K562 (cell line): Measurements from ENCODE around the gene CNN3. TPM values are rescaled to one million over a fixed set of nuclear protein-coding genes. Genes with fewer than 3 reads are reported as not detected.

Source experiments
- ATAC-seq: fragments of 200-7000 bp; cut with Tn5 transposase; 3 replicates; pipeline ENCODE4 v1.9.1; 2020; ENCODE audit warnings: moderate library complexity
- BruUV-seq: library from RNA; stranded (reverse); fragments of 400-500 nt; replicated peaks from 2 replicates; lab custom pipeline; 2021; lab: Mats Ljungman, UMichigan
- CTCF ChIA-PET: fragments of 300-600 bp; formaldehyde crosslinking; extraction: SDS; loops from one replicate; lab custom pipeline; 2021; ENCODE audit warnings: low intra/inter-chr PET ratio; lab: Yijun Ruan, JAX
- POLR2A ChIA-PET: fragments of 300-600, 350-650 bp; sonication (Branson Sonifier 250); formaldehyde crosslinking; extraction: SDS; loops from one replicate; lab custom pipeline; 2021; ENCODE audit warnings: antibody characterized with exemption, inconsistent platforms; lab: Yijun Ruan, JAX
- DNase-seq, 4 experiments: peaks; one replicate each; pipeline versions ENCODE4 v3.0.0 to v3.0.0-alpha.2; 2011 to 2018; ENCODE audit warnings: low spot score in 3 of 4, mixed read lengths in 3 of 4; ENCODE audit errors: extremely low read depth in 1 of 4
- FAIRE-seq: peaks from 2 replicates; lab custom pipeline; 2011; peaks lifted over from hg19 to GRCh38; lab: Jason Lieb, UNC
- H2AFZ ChIP-seq: 2 replicates; pipeline ENCODE4 v1.6.0; 2011; ENCODE audit warnings: low read depth, low read length, control low read depth, inconsistent platforms
- H3K27ac ChIP-seq: fragments of 200-600 bp; 3 replicates; pipeline ENCODE4 v1.8.0; 2011; ENCODE audit warnings: low read depth, mild to moderate bottlenecking, control low read depth, inconsistent platforms, low read length, moderate library complexity, mixed read lengths; ENCODE audit errors: extremely low read depth
- H3K27me3 ChIP-seq, 2 experiments: fragments of 300-600 bp in 1 of 2; 2 replicates in 1 of 2; 3 replicates in 1 of 2; pipeline versions ENCODE4 v1.6.0 to v1.8.0; 2011; ENCODE audit warnings: inconsistent platforms in 2 of 2, low read length in 2 of 2, mild to moderate bottlenecking in 1 of 2, mixed read lengths in 1 of 2, moderate library complexity in 1 of 2; ENCODE audit not compliant: control insufficient read depth in 2 of 2, insufficient read depth in 2 of 2
- H3K36me3 ChIP-seq: fragments of 300-600 bp; 3 replicates; pipeline ENCODE4 v1.8.0; 2011; ENCODE audit warnings: mild to moderate bottlenecking, low read length, inconsistent platforms; ENCODE audit not compliant: control insufficient read depth, insufficient read depth
- H3K4me1 ChIP-seq, 2 experiments: fragments of 200-600 bp in 1 of 2; replicated peaks in 1 of 2; 2 replicates in 1 of 2; 3 replicates in 1 of 2; pipeline versions ENCODE4 v1.5.1 to v1.8.0; 2011; ENCODE audit warnings: inconsistent platforms in 2 of 2, low read length in 2 of 2, mild to moderate bottlenecking in 1 of 2, mixed read lengths in 1 of 2, moderate library complexity in 1 of 2; ENCODE audit not compliant: control insufficient read depth in 2 of 2, insufficient read depth in 2 of 2
- H3K4me2 ChIP-seq: 2 replicates; pipeline ENCODE4 v1.6.1; 2011; ENCODE audit warnings: low read length, control low read depth, inconsistent platforms, mixed read lengths; ENCODE audit not compliant: insufficient read depth
- H3K4me3 ChIP-seq: fragments of 200-600 bp; sonication (generic), shearing (Covaris generic); 2 replicates; pipeline ENCODE4 v1.5.1; 2016; ENCODE audit warnings: control low read depth, inconsistent platforms
- H3K79me2 ChIP-seq: fragments of 200-600 bp; 3 replicates; pipeline ENCODE4 v1.8.0; 2011; ENCODE audit warnings: low read length, inconsistent platforms; ENCODE audit not compliant: control insufficient read depth, insufficient read depth
- H3K9ac ChIP-seq, 2 experiments: 2 replicates each; pipeline versions ENCODE4 v1.6.0 to v1.6.1; 2011; ENCODE audit warnings: low read depth in 2 of 2, low read length in 2 of 2, control low read depth in 1 of 2, inconsistent platforms in 1 of 2, mild to moderate bottlenecking in 1 of 2, mixed read lengths in 1 of 2; ENCODE audit not compliant: insufficient read depth in 1 of 2
- H3K9me1 ChIP-seq: one replicate; pipeline ENCODE4 v1.6.0; 2011; ENCODE audit warnings: inconsistent platforms, mild to moderate bottlenecking, low read length, moderate library complexity; ENCODE audit not compliant: control insufficient read depth, insufficient read depth
- H3K9me3 ChIP-seq: replicated peaks from 2 replicates; pipeline ENCODE4 v1.5.1; 2011; ENCODE audit warnings: low read depth, low read length, inconsistent platforms; ENCODE audit not compliant: control insufficient read depth, insufficient read depth
- H4K20me1 ChIP-seq: replicated peaks from 2 replicates; pipeline ENCODE4 v1.6.1; 2011; ENCODE audit warnings: low read length, inconsistent platforms, mixed read lengths; ENCODE audit not compliant: control insufficient read depth, insufficient read depth
- ATF7 ChIP-seq: fragments of 450-650 bp; IDR thresholded peaks from 2 replicates; pipeline ENCODE4 v1.7.1; 2014; ENCODE audit warnings: mild to moderate bottlenecking, moderate library complexity
- ELF1 ChIP-seq: fragments of 200-800 bp; sonication (Bioruptor generic); IDR thresholded peaks from 2 replicates; pipeline ENCODE4 v1.6.1; 2016; ENCODE audit warnings: missing genetic modification characterization, missing compliant biosample characterization
- FOXO4 ChIP-seq: fragments of 450-650 bp; formaldehyde crosslinking; IDR thresholded peaks from 2 replicates; pipeline ENCODE4 v1.4.0; 2020; ENCODE audit warnings: mild to moderate bottlenecking, moderate library complexity
- HIVEP1 ChIP-seq: fragments of 250-450 bp; sonication (Bioruptor Pico); IDR thresholded peaks from 2 replicates; pipeline ENCODE4 v1.4.0; 2020; ENCODE audit warnings: mild to moderate bottlenecking
- KDM4B ChIP-seq, 2 experiments: fragments of 450-650 bp in 1 of 2; sonication (generic) in 1 of 2; IDR thresholded peaks; 2 replicates each; pipeline ENCODE4 v1.6.1; 2016 to 2017; ENCODE audit warnings: borderline replicate concordance in 2 of 2, antibody characterized with exemption in 1 of 2, low read depth in 1 of 2, mild to moderate bottlenecking in 1 of 2
- KHSRP ChIP-seq: fragments of 450-650 bp; IDR thresholded peaks from 2 replicates; pipeline ENCODE4 v1.6.1; 2017
- LARP7 ChIP-seq: fragments of 450-650 bp; IDR thresholded peaks from 2 replicates; pipeline ENCODE4 v1.6.1; 2016
- MITF ChIP-seq: IDR thresholded peaks from 2 replicates; pipeline ENCODE4 v1.6.1; 2014; ENCODE audit warnings: antibody characterized with exemption
- NFE2L1 ChIP-seq: fragments of 450-650 bp; IDR thresholded peaks from 2 replicates; pipeline ENCODE4 v1.6.1; 2016; ENCODE audit warnings: missing genetic modification characterization, low read depth, mild to moderate bottlenecking, missing compliant biosample characterization, moderate library complexity, borderline replicate concordance
- POLR2AphosphoS2 ChIP-seq: IDR thresholded peaks from 2 replicates; pipeline ENCODE4 v1.6.1; 2012; ENCODE audit warnings: low read length, improper control_type of control experiment
- PURB ChIP-seq: sonication (generic); formaldehyde crosslinking; IDR thresholded peaks from 2 replicates; pipeline ENCODE4 v1.9.0; 2021; ENCODE audit warnings: low read depth, mild to moderate bottlenecking, missing genetic modification reagents
- SIN3B ChIP-seq: fragments of 450-650 bp; IDR thresholded peaks from 2 replicates; pipeline ENCODE4 v1.6.1; 2017; ENCODE audit warnings: low read depth, mild to moderate bottlenecking, moderate library complexity
- SPI1 ChIP-seq: IDR thresholded peaks from 2 replicates; pipeline ENCODE4 v1.6.1; 2011; ENCODE audit warnings: low read depth, low read length, control low read depth, borderline replicate concordance
- ZC3H8 ChIP-seq: fragments of 450-650 bp; IDR thresholded peaks from 2 replicates; pipeline ENCODE4 v1.6.1; 2017
- ZFP30 ChIP-seq: fragments of 250-450 bp; sonication (Bioruptor Pico); IDR thresholded peaks from 2 replicates; pipeline ENCODE4 v1.8.0; 2022; ENCODE audit warnings: moderate library complexity, mild to moderate bottlenecking, inconsistent platforms, borderline replicate concordance
- WGBS: fragments of 100-300 bp; shearing (Covaris generic); methylation state at CpG from one replicate; pipeline ENCODE4 v1.1.6; 2016; ENCODE audit warnings: low coverage, mixed read lengths; ENCODE audit not compliant: insufficient coverage; ENCODE audit errors: missing lambda C conversion rate; 5-methylcytosine and 5-hydroxymethylcytosine counted together
- in situ Hi-C: fragments of 300-500 bp; cut with MboI; formaldehyde crosslinking; loops from 4 replicates; pipeline ENCODE4 v1.15.0; 2018; ENCODE audit warnings: inconsistent platforms, mixed read lengths
- intact Hi-C: fragments of 100-400 bp; cut with micrococcal nuclease; formaldehyde crosslinking; loops from 2 replicates; pipeline ENCODE4 v1.14.2; 2022
- polyA plus RNA-seq, 8 experiments: library from polyadenylated mRNA; depleted of rRNA in 4 of 8; stranded (reverse) in 5 of 8; unstranded in 3 of 8; fragments of >200 nt; fragmentation: Nextera tagmentation in 2 of 8; fragmentation: Illumina TruSeq in 1 of 8; extraction: Ambion mirVana in 2 of 8; extraction: Trizol in 1 of 8; gene quantifications; 2 replicates each; pipeline versions ENCODE4 v1.2.1 to v1.2.3, GENCODE V29; 2011 to 2014; ENCODE audit warnings: inconsistent platforms in 1 of 8, missing spikeins in 1 of 8
- total RNA-seq, 7 experiments: library from RNA; depleted of rRNA in 6 of 7; stranded (reverse); fragments of >200 nt in 6 of 7; fragmentation: Illumina TruSeq in 2 of 7; extraction: Trizol in 2 of 7; gene quantifications; 2 replicates each; pipeline versions ENCODE4 v1.2.1 to v1.2.3, GENCODE V29; 2011 to 2021; ENCODE audit warnings: low replicate concordance in 1 of 7
- TF ChIP-seq, protein P1 (sequence below): fragments of 450-650 bp; IDR thresholded peaks from 2 replicates; pipeline ENCODE4 v1.6.1; 2018; ENCODE audit not compliant: partially characterized antibody

Gene CNN3
- total and polyA plus RNA-seq, 9 of the 15 experiments (the other 6 are each of a cell fraction or from before 2014, with no cell fraction given): 0.06 to 0.62 (median 0.18) TPM; not detected in 4

- Histone ChIP-seq H3K27ac (no peak overlapping the region), H4K20me1 (no peaks in the 10 kb centered on the region), H3K9ac (no peak overlapping the region), H3K4me1 (no peaks in the 10 kb centered on the region), H2AFZ (peak overlapping the region; percentile 25; the same call in 1 of the 2 replicates), H3K27me3 (peaks cover 3 to 5% of the 10 kb centered on the region in 2 experiments; a peak in 1 of 5 replicates), H3K4me2 (no peak overlapping the region), H3K79me2 (no peaks in the 10 kb centered on the region), H3K9me1 (no peaks in the 10 kb centered on the region), H3K36me3 (no peaks in the 10 kb centered on the region), H3K4me3 (no peak overlapping the region), H3K9me3 (no peaks in the 10 kb centered on the region)
- DNase-seq: peak in 1 of 4 experiments; percentile 11
- in situ Hi-C loops: no loop called here
- POLR2A ChIA-PET: no interaction called here
- peak; percentile 52; the same call in 2 of the 3 replicates for ATAC-seq
- WGBS: 0% methylated on average over 8 of the region's 10 CpGs
- intact Hi-C loops: loop anchor here (5.0 kb wide), 1 partner anchor 80 kb away; no protein-coding TSS in a partner anchor
- no TSS peak for BruUV-seq
- CTCF ChIA-PET: no interaction called here
- FAIRE-seq: peak; percentile 19
- TF ChIP-seq ZC3H8 (no peak), NFE2L1 (no peak), ELF1 (peak; percentile 24; the same call in 1 of the 2 replicates), ZFP30 (CRISPR knock-in tag) (no peak), KHSRP (no peak), LARP7 (no peak), PURB (no peak), SPI1 (0 out of 2 replicates have a peak, but pooled peaks have one; percentile 16), ATF7 (peak; percentile 23; the same call in 1 of the 2 replicates), SIN3B (no peak), HIVEP1 (no peak), MITF (no peak), KDM4B (IDR thresholded peaks at IDR 0.05; ENCODE audit: borderline replicate concordance in 2 of 2, low read depth in 1 of 2) (no peak), POLR2AphosphoS2 (no peak), FOXO4 (CRISPR knock-in tag) (no peak)
- TF ChIP-seq, protein P1, sequence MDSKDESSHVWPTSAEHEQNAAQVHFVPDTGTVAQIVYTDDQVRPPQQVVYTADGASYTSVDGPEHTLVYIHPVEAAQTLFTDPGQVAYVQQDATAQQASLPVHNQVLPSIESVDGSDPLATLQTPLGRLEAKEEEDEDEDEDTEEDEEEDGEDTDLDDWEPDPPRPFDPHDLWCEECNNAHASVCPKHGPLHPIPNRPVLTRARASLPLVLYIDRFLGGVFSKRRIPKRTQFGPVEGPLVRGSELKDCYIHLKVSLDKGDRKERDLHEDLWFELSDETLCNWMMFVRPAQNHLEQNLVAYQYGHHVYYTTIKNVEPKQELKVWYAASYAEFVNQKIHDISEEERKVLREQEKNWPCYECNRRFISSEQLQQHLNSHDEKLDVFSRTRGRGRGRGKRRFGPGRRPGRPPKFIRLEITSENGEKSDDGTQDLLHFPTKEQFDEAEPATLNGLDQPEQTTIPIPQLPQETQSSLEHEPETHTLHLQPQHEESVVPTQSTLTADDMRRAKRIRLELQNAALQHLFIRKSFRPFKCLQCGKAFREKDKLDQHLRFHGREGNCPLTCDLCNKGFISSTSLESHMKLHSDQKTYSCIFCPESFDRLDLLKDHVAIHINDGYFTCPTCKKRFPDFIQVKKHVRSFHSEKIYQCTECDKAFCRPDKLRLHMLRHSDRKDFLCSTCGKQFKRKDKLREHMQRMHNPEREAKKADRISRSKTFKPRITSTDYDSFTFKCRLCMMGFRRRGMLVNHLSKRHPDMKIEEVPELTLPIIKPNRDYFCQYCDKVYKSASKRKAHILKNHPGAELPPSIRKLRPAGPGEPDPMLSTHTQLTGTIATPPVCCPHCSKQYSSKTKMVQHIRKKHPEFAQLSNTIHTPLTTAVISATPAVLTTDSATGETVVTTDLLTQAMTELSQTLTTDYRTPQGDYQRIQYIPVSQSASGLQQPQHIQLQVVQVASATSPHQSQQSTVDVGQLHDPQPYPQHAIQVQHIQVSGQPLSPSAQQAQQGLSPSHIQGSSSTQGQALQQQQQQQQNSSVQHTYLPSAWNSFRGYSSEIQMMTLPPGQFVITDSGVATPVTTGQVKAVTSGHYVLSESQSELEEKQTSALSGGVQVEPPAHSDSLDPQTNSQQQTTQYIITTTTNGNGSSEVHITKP: no peak
These were observed 35.7 kb upstream of the CNN3 start for GRCh38 chr1:94962409-94963265.
